Measurements from ENCODE around the gene AQP2. TPM values are rescaled to one million over a fixed set of nuclear protein-coding genes. Genes with fewer than 3 reads are reported as not detected.

Gene AQP2
- total and polyA plus RNA-seq, 4 experiments from 2014 or later: not detected

- Histone ChIP-seq H3K9me3 (ENCODE audit: control insufficient read depth in 1 of 2, low read length in 2 of 2) (no peaks in the 10 kb centered on the region), H3K27me3 (ENCODE audit: insufficient read depth, low read length) (no peaks in the 10 kb centered on the region), H3K36me3 (ENCODE audit: insufficient read depth, low read length) (no peaks in the 10 kb centered on the region), H3K27ac (ENCODE audit: low read depth, low read length) (no peak overlapping the region), H3K4me1 (ENCODE audit: insufficient read depth, low read length) (peaks cover 40% of the 10 kb centered on the region), H3K4me3 (ENCODE audit: low read length in 2 of 2) (no peak overlapping the region)
- no peak for DNase-seq
- no peaks in the 10 kb centered on the region for H3K36me3 Mint-ChIP-seq
- peak overlapping the region in 2 of 7 donors; percentile 76 to 94 for H3K27ac Mint-ChIP-seq
- peaks cover 16 to 49% (median 23%) of the 10 kb centered on the region in 4 donors for H3K4me1 Mint-ChIP-seq
- ChIA-PET POLR2A (ENCODE audit: partially characterized antibody) (no interaction called here), CTCF (ENCODE audit: partially characterized antibody) (interaction anchor here (0.7 to 3.5 kb wide), 23 partner anchors 9 to 168 kb away, joined by 3 to 44 read pairs (median 6); partner anchors contain the start of genes NCKAP5L and RACGAP1)
- H3K9me3 Mint-ChIP-seq: no peaks in the 10 kb centered on the region
- intact Hi-C loops (cut with micrococcal nuclease): no loop called here
- no peak overlapping the region for H3K4me3 Mint-ChIP-seq
- H3K27me3 Mint-ChIP-seq: peaks cover 2 to 3% of the 10 kb centered on the region in 2 donors
Measured at GRCh38 chr12:49946497-49946896, 4.0 kb upstream of the AQP2 start.

- CTCF ChIA-PET (ENCODE audit: partially characterized antibody): interaction anchor here (0.7 to 3.5 kb wide), 4 partner anchors 12 to 35 kb away, joined by 3 to 35 read pairs (median 6); no protein-coding TSS in a partner anchor
- no peaks in the 10 kb centered on the region for H3K27me3 ChIP-seq (ENCODE audit: insufficient read depth, low read length)
- no peak overlapping the region for H3K4me3 ChIP-seq (ENCODE audit: low read length in 2 of 2)
- no peak overlapping the region for H3K27ac Mint-ChIP-seq
- H3K27ac ChIP-seq (ENCODE audit: low read depth, low read length): no peak overlapping the region
- H3K4me1 Mint-ChIP-seq: peaks cover 13 to 37% (median 18%) of the 10 kb centered on the region in 4 donors
- no peaks in the 10 kb centered on the region for H3K9me3 ChIP-seq (ENCODE audit: control insufficient read depth in 1 of 2, low read length in 2 of 2)
- peaks cover 32% of the 10 kb centered on the region for H3K4me1 ChIP-seq (ENCODE audit: insufficient read depth, low read length)
- no peaks in the 10 kb centered on the region for H3K9me3 Mint-ChIP-seq
- no peaks in the 10 kb centered on the region for H3K36me3 Mint-ChIP-seq
- intact Hi-C loops (cut with micrococcal nuclease): no loop called here
- POLR2A ChIA-PET (ENCODE audit: partially characterized antibody): no interaction called here
- H3K36me3 ChIP-seq (ENCODE audit: insufficient read depth, low read length): no peaks in the 10 kb centered on the region
- peaks cover 2 to 3% of the 10 kb centered on the region in 2 donors for H3K27me3 Mint-ChIP-seq
- DNase-seq: no peak
- H3K4me3 Mint-ChIP-seq: no peak overlapping the region
Measured at GRCh38 chr12:49947593-49948226, 2.8 kb upstream of the AQP2 start.

GRCh38 chr12:49948866-49949845 is 1.4 kb upstream of the AQP2 start:
- Mint-ChIP-seq H3K9me3 (no peaks in the 10 kb centered on the region), H3K4me3 (no peak overlapping the region), H3K27me3 (peaks cover 7 to 13% of the 10 kb centered on the region in 2 donors), H3K27ac (peak overlapping the region in 1 of 7 donors; percentile 48), H3K36me3 (no peaks in the 10 kb centered on the region), H3K4me1 (peaks cover 10 to 23% (median 12%) of the 10 kb centered on the region in 4 donors)
- Histone ChIP-seq H3K27ac (ENCODE audit: low read depth, low read length) (no peak overlapping the region), H3K9me3 (ENCODE audit: control insufficient read depth in 1 of 2, low read length in 2 of 2) (no peaks in the 10 kb centered on the region), H3K4me1 (ENCODE audit: insufficient read depth, low read length) (peaks cover 17% of the 10 kb centered on the region), H3K36me3 (ENCODE audit: insufficient read depth, low read length) (no peaks in the 10 kb centered on the region), H3K4me3 (ENCODE audit: low read length in 2 of 2) (no peak overlapping the region), H3K27me3 (ENCODE audit: insufficient read depth, low read length) (peaks cover 2% of the 10 kb centered on the region)
- ChIA-PET POLR2A (ENCODE audit: partially characterized antibody) (no interaction called here), CTCF (ENCODE audit: partially characterized antibody) (interaction anchor here (1.3 to 1.7 kb wide), 3 partner anchors 10 to 18 kb away, joined by 5 to 8 read pairs (median 7); no protein-coding TSS in a partner anchor)
- no peak for DNase-seq
- intact Hi-C loops (cut with micrococcal nuclease): no loop called here

- no peak for DNase-seq
Measured at GRCh38 chr12:49949866-49950265, 671 bp upstream of the AQP2 start.

GRCh38 chr12:49951411-49952240 is 1.1 kb downstream of the AQP2 start:
- intact Hi-C loops (cut with micrococcal nuclease): no loop called here
- H3K4me3 Mint-ChIP-seq: no peak overlapping the region
- no peaks in the 10 kb centered on the region for H3K9me3 ChIP-seq (ENCODE audit: control insufficient read depth in 1 of 2, low read length in 2 of 2)
- H3K27me3 ChIP-seq (ENCODE audit: insufficient read depth, low read length): peaks cover 5% of the 10 kb centered on the region
- H3K27ac Mint-ChIP-seq: peak overlapping the region in 1 of 7 donors; percentile 31
- ChIA-PET CTCF (ENCODE audit: partially characterized antibody) (interaction anchor here (0.7 kb wide), 1 partner anchor 123 kb away, joined by 3 read pairs; no protein-coding TSS in a partner anchor), POLR2A (ENCODE audit: partially characterized antibody) (no interaction called here)
- no peaks in the 10 kb centered on the region for H3K36me3 Mint-ChIP-seq
- H3K36me3 ChIP-seq (ENCODE audit: insufficient read depth, low read length): no peaks in the 10 kb centered on the region
- H3K27me3 Mint-ChIP-seq: peaks cover 19 to 25% of the 10 kb centered on the region in 2 donors
- no peaks in the 10 kb centered on the region for H3K9me3 Mint-ChIP-seq
- peaks cover 0 to 2% (median 0%) of the 10 kb centered on the region in 4 donors for H3K4me1 Mint-ChIP-seq
- H3K27ac ChIP-seq (ENCODE audit: low read depth, low read length): no peak overlapping the region
- DNase-seq: no peak
- no peaks in the 10 kb centered on the region for H3K4me1 ChIP-seq (ENCODE audit: insufficient read depth, low read length)
- no peak overlapping the region for H3K4me3 ChIP-seq (ENCODE audit: low read length in 2 of 2)

More at GRCh38 chr12:49949866-49950265, 671 bp upstream of the AQP2 start:
- Histone ChIP-seq H3K4me3 (ENCODE audit: low read length in 2 of 2) (no peak overlapping the region), H3K4me1 (ENCODE audit: insufficient read depth, low read length) (peaks cover 12% of the 10 kb centered on the region), H3K27me3 (ENCODE audit: insufficient read depth, low read length) (peaks cover 5% of the 10 kb centered on the region), H3K36me3 (ENCODE audit: insufficient read depth, low read length) (no peaks in the 10 kb centered on the region), H3K9me3 (ENCODE audit: control insufficient read depth in 1 of 2, low read length in 2 of 2) (no peaks in the 10 kb centered on the region), H3K27ac (ENCODE audit: low read depth, low read length) (no peak overlapping the region)
- Mint-ChIP-seq H3K9me3 (no peaks in the 10 kb centered on the region), H3K4me1 (peaks cover 8 to 16% (median 10%) of the 10 kb centered on the region in 4 donors), H3K4me3 (no peak overlapping the region), H3K36me3 (no peaks in the 10 kb centered on the region), H3K27me3 (peaks cover 12 to 20% of the 10 kb centered on the region in 2 donors), H3K27ac (no peak overlapping the region)
- POLR2A ChIA-PET (ENCODE audit: partially characterized antibody): no interaction called here
- CTCF ChIA-PET (ENCODE audit: partially characterized antibody): interaction anchor here (0.6 to 1.4 kb wide), 3 partner anchors 11 to 208 kb away, joined by 3 to 7 read pairs (median 5); partner anchors contain the start of gene TMBIM6
- intact Hi-C loops (cut with micrococcal nuclease): no loop called here

GRCh38 chr12:49952391-49953055 is 2.0 kb downstream of the AQP2 start:
- Histone ChIP-seq H3K4me3 (ENCODE audit: low read length in 2 of 2) (no peak overlapping the region), H3K27ac (ENCODE audit: low read depth, low read length) (no peak overlapping the region), H3K9me3 (ENCODE audit: control insufficient read depth in 1 of 2, low read length in 2 of 2) (no peaks in the 10 kb centered on the region), H3K4me1 (ENCODE audit: insufficient read depth, low read length) (no peaks in the 10 kb centered on the region), H3K27me3 (ENCODE audit: insufficient read depth, low read length) (peaks cover 5% of the 10 kb centered on the region), H3K36me3 (ENCODE audit: insufficient read depth, low read length) (no peaks in the 10 kb centered on the region)
- ChIA-PET CTCF (ENCODE audit: partially characterized antibody) (interaction anchor here (1.3 kb wide), 1 partner anchor 7 kb away, joined by 3 read pairs; no protein-coding TSS in a partner anchor), POLR2A (ENCODE audit: partially characterized antibody) (no interaction called here)
- no peak for DNase-seq
- H3K36me3 Mint-ChIP-seq: no peaks in the 10 kb centered on the region
- no peak overlapping the region for H3K4me3 Mint-ChIP-seq
- H3K27ac Mint-ChIP-seq: no peak overlapping the region
- intact Hi-C loops (cut with micrococcal nuclease): no loop called here
- no peaks in the 10 kb centered on the region for H3K9me3 Mint-ChIP-seq
- peaks cover 0 to 2% (median 0%) of the 10 kb centered on the region in 4 donors for H3K4me1 Mint-ChIP-seq
- peaks cover 24 to 31% of the 10 kb centered on the region in 2 donors for H3K27me3 Mint-ChIP-seq
